ENCODE results near the gene BID. TPM values are rescaled to one million over a fixed set of nuclear protein-coding genes. Genes with fewer than 3 reads are reported as not detected.

The BID gene
- polyA plus RNA-seq, 1 donor = 22.2 TPM

DNA sequence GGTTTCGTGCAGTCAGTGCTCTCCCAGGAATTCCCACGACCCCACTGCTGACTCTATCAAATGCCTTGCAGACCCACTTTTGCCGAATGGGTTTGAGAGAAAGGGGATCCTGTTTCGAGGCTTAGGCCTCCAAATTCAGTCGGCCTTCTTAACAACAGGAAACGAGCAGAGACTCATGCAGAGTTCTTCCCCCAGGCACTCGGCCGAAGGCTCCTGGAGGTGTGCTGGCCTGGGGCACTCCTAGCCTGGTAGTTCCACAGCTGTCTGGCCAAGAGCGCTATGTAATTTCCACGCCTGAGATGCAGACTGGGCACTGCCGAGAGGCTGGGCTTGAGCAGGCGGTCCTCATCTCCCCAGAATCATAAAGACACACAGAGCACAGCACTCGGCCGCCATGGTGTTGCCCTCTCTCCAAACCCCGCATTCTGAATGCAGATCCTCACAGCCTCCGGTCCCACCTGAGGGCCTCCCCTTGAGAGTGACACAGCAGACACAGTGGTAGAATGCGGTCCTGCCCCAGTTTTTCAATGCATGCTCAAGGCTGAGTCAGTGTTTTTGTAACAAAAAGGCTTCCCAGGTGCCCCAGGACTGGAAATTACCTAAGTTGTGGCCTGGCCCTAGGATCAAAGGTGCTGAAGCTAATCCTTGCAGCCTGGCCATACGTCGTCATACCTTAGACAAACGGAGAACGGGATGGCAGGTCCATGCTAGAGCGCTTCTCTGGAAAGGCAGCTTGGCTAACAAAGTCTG lies 30.2 kb upstream of the BID start:
- H3K4me1 ChIP-seq (ENCODE audit: control insufficient read depth, insufficient read depth, low read length) = peaks cover 15% of the 10 kb centered on the region
- H3K4me3 ChIP-seq (ENCODE audit: low read length) = no peak overlapping the region
- no CpG with 5 or more reads among the region's 22 CpGs for WGBS (ENCODE audit: insufficient coverage, low lambda C conversion rate)
- no peak overlapping the region for H3K27ac ChIP-seq (ENCODE audit: low read length)
- H3K9me3 ChIP-seq (ENCODE audit: control insufficient read depth, low read depth, low read length) = no peaks in the 10 kb centered on the region
- H3K36me3 ChIP-seq (ENCODE audit: control insufficient read depth, insufficient read depth, low read length) = peaks cover 54% of the 10 kb centered on the region
- H3K27me3 ChIP-seq (ENCODE audit: control insufficient read depth, insufficient read depth, low read length) = no peaks in the 10 kb centered on the region
- no peak for DNase-seq

GRCh38 chr22:17803609-17804270 lies 29.5 kb upstream of the BID start:
- no peaks in the 10 kb centered on the region for H3K9me3 ChIP-seq (ENCODE audit: control insufficient read depth, low read depth, low read length)
- no peaks in the 10 kb centered on the region for H3K27me3 ChIP-seq (ENCODE audit: control insufficient read depth, insufficient read depth, low read length)
- no peak overlapping the region for H3K4me3 ChIP-seq (ENCODE audit: low read length)
- WGBS (ENCODE audit: insufficient coverage, low lambda C conversion rate) = 80% methylated on average over 1 of the region's 20 CpGs
- DNase-seq = no peak
- H3K4me1 ChIP-seq (ENCODE audit: control insufficient read depth, insufficient read depth, low read length) = peaks cover 18% of the 10 kb centered on the region
- peaks cover 46% of the 10 kb centered on the region for H3K36me3 ChIP-seq (ENCODE audit: control insufficient read depth, insufficient read depth, low read length)
- no peak overlapping the region for H3K27ac ChIP-seq (ENCODE audit: low read length)

- Histone ChIP-seq H3K4me3 (ENCODE audit: low read length) (no peak overlapping the region), H3K36me3 (ENCODE audit: control insufficient read depth, insufficient read depth, low read length) (peaks cover 38% of the 10 kb centered on the region)
Observed at GRCh38 chr22:17802822-17803221, 28.6 kb upstream of the BID start.

DNA sequence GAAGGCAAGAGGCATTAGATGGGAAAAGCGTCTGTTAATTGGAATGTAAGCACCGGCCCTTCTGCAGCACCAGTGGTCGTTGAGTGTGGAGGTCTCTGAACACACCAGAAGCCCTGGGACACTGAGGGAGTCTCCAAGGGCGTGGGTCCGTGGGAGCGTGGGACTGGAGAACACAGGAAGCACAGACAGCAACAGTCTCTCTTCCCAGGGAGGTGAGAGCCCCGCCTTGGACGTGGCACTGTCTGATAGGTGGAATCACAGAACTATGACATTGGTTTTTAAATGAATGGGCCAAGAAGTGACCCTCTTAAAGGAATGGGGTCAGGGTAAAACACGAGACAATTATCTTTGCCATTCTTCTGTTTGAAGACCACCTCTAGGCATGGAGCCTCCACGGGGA lies 28.1 kb upstream of the BID start:
- no CpG with 5 or more reads among the region's 10 CpGs for WGBS (ENCODE audit: insufficient coverage, low lambda C conversion rate)
- no peak for DNase-seq
- Histone ChIP-seq H3K36me3 (ENCODE audit: control insufficient read depth, insufficient read depth, low read length) (peaks cover 35% of the 10 kb centered on the region), H3K4me3 (ENCODE audit: low read length) (no peak overlapping the region), H3K4me1 (ENCODE audit: control insufficient read depth, insufficient read depth, low read length) (peaks cover 18% of the 10 kb centered on the region), H3K27me3 (ENCODE audit: control insufficient read depth, insufficient read depth, low read length) (no peaks in the 10 kb centered on the region), H3K27ac (ENCODE audit: low read length) (no peak overlapping the region), H3K9me3 (ENCODE audit: control insufficient read depth, low read depth, low read length) (no peaks in the 10 kb centered on the region)

More at GRCh38 chr22:17802822-17803221, 28.6 kb upstream of the BID start:
- peaks cover 18% of the 10 kb centered on the region for H3K4me1 ChIP-seq (ENCODE audit: control insufficient read depth, insufficient read depth, low read length)
- DNase-seq = no peak
- H3K27ac ChIP-seq (ENCODE audit: low read length) = no peak overlapping the region
- WGBS (ENCODE audit: insufficient coverage, low lambda C conversion rate) = no CpG with 5 or more reads among the region's 2 CpGs
- H3K27me3 ChIP-seq (ENCODE audit: control insufficient read depth, insufficient read depth, low read length) = no peaks in the 10 kb centered on the region
- no peaks in the 10 kb centered on the region for H3K9me3 ChIP-seq (ENCODE audit: control insufficient read depth, low read depth, low read length)

- no CpG with 5 or more reads among the region's 23 CpGs for WGBS (ENCODE audit: insufficient coverage, low lambda C conversion rate)
- no peak overlapping the region for H3K4me3 ChIP-seq (ENCODE audit: low read length)
- H3K27me3 ChIP-seq (ENCODE audit: control insufficient read depth, insufficient read depth, low read length) = no peaks in the 10 kb centered on the region
- H3K4me1 ChIP-seq (ENCODE audit: control insufficient read depth, insufficient read depth, low read length) = peaks cover 18% of the 10 kb centered on the region
- no peak for DNase-seq
- no peaks in the 10 kb centered on the region for H3K9me3 ChIP-seq (ENCODE audit: control insufficient read depth, low read depth, low read length)
- no peak overlapping the region for H3K27ac ChIP-seq (ENCODE audit: low read length)
- H3K36me3 ChIP-seq (ENCODE audit: control insufficient read depth, insufficient read depth, low read length) = peaks cover 13% of the 10 kb centered on the region
Observed at GRCh38 chr22:17797721-17798559, 23.7 kb upstream of the BID start.

GRCh38 chr22:17796695-17797094 lies 22.4 kb upstream of the BID start:
- Histone ChIP-seq H3K4me1 (ENCODE audit: control insufficient read depth, insufficient read depth, low read length) (peaks cover 18% of the 10 kb centered on the region), H3K27me3 (ENCODE audit: control insufficient read depth, insufficient read depth, low read length) (no peaks in the 10 kb centered on the region), H3K9me3 (ENCODE audit: control insufficient read depth, low read depth, low read length) (no peaks in the 10 kb centered on the region), H3K36me3 (ENCODE audit: control insufficient read depth, insufficient read depth, low read length) (peaks cover 10% of the 10 kb centered on the region), H3K4me3 (ENCODE audit: low read length) (no peak overlapping the region), H3K27ac (ENCODE audit: low read length) (no peak overlapping the region)
- DNase-seq = no peak
- no CpG with 5 or more reads among the region's 5 CpGs for WGBS (ENCODE audit: insufficient coverage, low lambda C conversion rate)

DNA sequence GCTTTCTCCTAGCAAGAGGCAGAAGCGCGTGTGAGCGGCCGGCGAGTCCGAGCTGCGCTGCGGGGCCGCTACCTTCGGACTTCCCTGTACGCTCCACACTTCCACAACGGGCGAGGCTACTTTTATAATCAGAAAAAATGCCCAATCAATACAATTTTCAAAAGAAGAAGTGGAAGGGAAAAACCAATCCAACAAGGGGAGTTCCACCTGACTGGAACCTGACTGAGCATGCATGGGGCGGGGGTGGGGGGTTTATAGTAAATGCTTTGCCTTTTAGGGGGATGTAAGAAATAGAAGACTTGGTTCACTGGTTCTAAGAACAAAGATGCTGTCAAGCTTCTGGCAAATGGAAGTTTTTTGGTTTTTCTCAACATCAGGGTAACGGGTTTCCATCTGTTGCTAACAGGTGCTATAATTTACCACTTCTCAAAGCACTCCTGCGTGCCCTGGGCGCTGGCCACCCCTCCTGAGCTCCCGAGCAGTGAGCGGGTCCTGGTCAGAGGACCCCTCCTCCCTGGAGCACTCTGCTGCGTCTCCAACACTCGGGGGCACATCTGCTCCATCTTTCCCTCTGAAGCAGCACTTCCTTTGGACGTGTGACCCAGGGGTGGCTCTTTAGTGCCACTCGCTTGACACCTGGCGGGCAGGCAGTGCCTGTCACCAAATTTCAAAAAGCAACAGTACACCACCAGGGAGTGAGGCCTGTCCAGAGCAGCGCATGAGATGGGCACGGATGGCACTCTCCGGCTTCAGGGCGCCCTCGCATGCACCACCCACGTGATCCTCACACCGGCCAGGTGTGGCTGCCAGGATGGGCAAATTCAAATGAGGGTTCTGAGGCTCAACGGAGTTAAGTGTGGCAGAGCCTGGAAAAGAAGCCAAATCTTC lies 21.6 kb upstream of the BID start:
- Histone ChIP-seq H3K27ac (ENCODE audit: low read length) (no peak overlapping the region), H3K4me1 (ENCODE audit: control insufficient read depth, insufficient read depth, low read length) (peaks cover 14% of the 10 kb centered on the region), H3K36me3 (ENCODE audit: control insufficient read depth, insufficient read depth, low read length) (peaks cover 16% of the 10 kb centered on the region), H3K9me3 (ENCODE audit: control insufficient read depth, low read depth, low read length) (no peaks in the 10 kb centered on the region), H3K27me3 (ENCODE audit: control insufficient read depth, insufficient read depth, low read length) (no peaks in the 10 kb centered on the region), H3K4me3 (ENCODE audit: low read length) (no peak overlapping the region)
- no peak for DNase-seq
- no CpG with 5 or more reads among the region's 32 CpGs for WGBS (ENCODE audit: insufficient coverage, low lambda C conversion rate)

GRCh38 chr22:17794726-17795542 lies 20.7 kb upstream of the BID start:
- Histone ChIP-seq H3K27ac (ENCODE audit: low read length) (no peak overlapping the region), H3K36me3 (ENCODE audit: control insufficient read depth, insufficient read depth, low read length) (peaks cover 25% of the 10 kb centered on the region), H3K4me1 (ENCODE audit: control insufficient read depth, insufficient read depth, low read length) (peaks cover 6% of the 10 kb centered on the region), H3K4me3 (ENCODE audit: low read length) (no peak overlapping the region), H3K9me3 (ENCODE audit: control insufficient read depth, low read depth, low read length) (no peaks in the 10 kb centered on the region), H3K27me3 (ENCODE audit: control insufficient read depth, insufficient read depth, low read length) (no peaks in the 10 kb centered on the region)
- no CpG with 5 or more reads among the region's 25 CpGs for WGBS (ENCODE audit: insufficient coverage, low lambda C conversion rate)
- DNase-seq = no peak

- Histone ChIP-seq H3K27me3 (ENCODE audit: control insufficient read depth, insufficient read depth, low read length) (no peaks in the 10 kb centered on the region), H3K9me3 (ENCODE audit: control insufficient read depth, low read depth, low read length) (no peaks in the 10 kb centered on the region), H3K27ac (ENCODE audit: low read length) (no peak overlapping the region), H3K4me1 (ENCODE audit: control insufficient read depth, insufficient read depth, low read length) (no peaks in the 10 kb centered on the region), H3K4me3 (ENCODE audit: low read length) (no peak overlapping the region), H3K36me3 (ENCODE audit: control insufficient read depth, insufficient read depth, low read length) (peaks cover 43% of the 10 kb centered on the region)
- DNase-seq = no peak
- no CpG with 5 or more reads among the region's 29 CpGs for WGBS (ENCODE audit: insufficient coverage, low lambda C conversion rate)
Observed at GRCh38 chr22:17792854-17793434, 18.7 kb upstream of the BID start.

Measured in large intestine (tissue), 3 donors.